Measurements from ENCODE around the gene PRKCH.

GRCh38 chr14:61589691-61590581, 268.6 kb downstream of the PRKCH start:
- TF ChIP-seq, protein P1, sequence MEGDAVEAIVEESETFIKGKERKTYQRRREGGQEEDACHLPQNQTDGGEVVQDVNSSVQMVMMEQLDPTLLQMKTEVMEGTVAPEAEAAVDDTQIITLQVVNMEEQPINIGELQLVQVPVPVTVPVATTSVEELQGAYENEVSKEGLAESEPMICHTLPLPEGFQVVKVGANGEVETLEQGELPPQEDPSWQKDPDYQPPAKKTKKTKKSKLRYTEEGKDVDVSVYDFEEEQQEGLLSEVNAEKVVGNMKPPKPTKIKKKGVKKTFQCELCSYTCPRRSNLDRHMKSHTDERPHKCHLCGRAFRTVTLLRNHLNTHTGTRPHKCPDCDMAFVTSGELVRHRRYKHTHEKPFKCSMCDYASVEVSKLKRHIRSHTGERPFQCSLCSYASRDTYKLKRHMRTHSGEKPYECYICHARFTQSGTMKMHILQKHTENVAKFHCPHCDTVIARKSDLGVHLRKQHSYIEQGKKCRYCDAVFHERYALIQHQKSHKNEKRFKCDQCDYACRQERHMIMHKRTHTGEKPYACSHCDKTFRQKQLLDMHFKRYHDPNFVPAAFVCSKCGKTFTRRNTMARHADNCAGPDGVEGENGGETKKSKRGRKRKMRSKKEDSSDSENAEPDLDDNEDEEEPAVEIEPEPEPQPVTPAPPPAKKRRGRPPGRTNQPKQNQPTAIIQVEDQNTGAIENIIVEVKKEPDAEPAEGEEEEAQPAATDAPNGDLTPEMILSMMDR (IDR thresholded peaks at IDR 0.05), result no peak
- TF ChIP-seq POLR2A (IDR thresholded peaks at IDR 0.05), result no peak
- TF ChIP-seq POLR2AphosphoS5 (IDR thresholded peaks at IDR 0.05), result no peak

All from breast epithelium (tissue), 3 donors.